ENCODE measurements around the gene CIITA. TPM values are rescaled to one million over a fixed set of nuclear protein-coding genes. Genes with fewer than 3 reads are reported as not detected.

CIITA gene
- total RNA-seq, 1 donor from 2014 or later = 0.13 TPM

DNA sequence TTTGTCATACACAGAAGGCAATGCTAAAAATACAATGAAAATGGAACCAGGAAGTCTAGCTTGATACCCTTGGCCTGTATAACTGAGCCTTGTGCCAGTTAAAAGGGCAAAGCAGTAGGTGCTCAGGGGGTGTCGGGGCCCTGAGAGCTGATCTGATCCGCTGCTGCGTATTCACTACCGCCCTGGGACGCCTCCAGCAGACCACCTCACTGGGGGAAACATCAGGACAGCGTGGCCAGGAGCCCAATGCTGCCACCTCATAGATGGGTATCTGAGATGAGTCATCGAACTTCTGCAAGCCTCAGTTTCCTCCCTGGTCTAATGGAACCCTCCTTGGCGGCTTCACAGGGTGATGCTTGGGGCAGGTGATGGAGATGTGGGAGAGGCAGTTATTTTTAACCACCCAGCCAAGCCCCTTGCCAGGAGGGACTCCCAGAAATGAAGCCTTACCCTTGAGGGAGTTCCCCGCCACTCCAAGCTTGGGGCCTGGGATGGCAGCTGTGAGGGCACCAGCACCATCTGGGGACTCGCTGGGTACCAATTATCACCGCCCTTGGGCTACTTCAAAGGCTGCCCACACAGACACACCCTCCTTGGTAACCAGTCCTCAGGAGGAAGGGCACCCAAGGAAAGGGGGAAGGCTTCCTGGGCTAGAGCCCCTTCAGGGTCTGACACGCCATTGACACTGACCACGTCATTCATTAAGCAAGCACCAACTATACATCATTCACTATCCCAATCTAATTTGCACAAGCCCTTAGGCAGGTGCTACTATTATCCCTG is 57.5 kb downstream of the CIITA start:
- DNase-seq (ENCODE audit: low spot score) = no peak
- Mint-ChIP-seq H3K4me3 (ENCODE audit: unreplicated experiment) (no peak overlapping the region), H3K9me3 (ENCODE audit: unreplicated experiment) (no peaks in the 10 kb centered on the region), H3K4me1 (ENCODE audit: unreplicated experiment) (peaks cover 32% of the 10 kb centered on the region), H3K36me3 (ENCODE audit: low read depth, unreplicated experiment) (peaks cover 6% of the 10 kb centered on the region), H3K27ac (ENCODE audit: unreplicated experiment) (no peak overlapping the region), H3K27me3 (ENCODE audit: unreplicated experiment) (peaks cover 2% of the 10 kb centered on the region)
- TF ChIP-seq, protein P1, sequence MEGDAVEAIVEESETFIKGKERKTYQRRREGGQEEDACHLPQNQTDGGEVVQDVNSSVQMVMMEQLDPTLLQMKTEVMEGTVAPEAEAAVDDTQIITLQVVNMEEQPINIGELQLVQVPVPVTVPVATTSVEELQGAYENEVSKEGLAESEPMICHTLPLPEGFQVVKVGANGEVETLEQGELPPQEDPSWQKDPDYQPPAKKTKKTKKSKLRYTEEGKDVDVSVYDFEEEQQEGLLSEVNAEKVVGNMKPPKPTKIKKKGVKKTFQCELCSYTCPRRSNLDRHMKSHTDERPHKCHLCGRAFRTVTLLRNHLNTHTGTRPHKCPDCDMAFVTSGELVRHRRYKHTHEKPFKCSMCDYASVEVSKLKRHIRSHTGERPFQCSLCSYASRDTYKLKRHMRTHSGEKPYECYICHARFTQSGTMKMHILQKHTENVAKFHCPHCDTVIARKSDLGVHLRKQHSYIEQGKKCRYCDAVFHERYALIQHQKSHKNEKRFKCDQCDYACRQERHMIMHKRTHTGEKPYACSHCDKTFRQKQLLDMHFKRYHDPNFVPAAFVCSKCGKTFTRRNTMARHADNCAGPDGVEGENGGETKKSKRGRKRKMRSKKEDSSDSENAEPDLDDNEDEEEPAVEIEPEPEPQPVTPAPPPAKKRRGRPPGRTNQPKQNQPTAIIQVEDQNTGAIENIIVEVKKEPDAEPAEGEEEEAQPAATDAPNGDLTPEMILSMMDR (IDR thresholded peaks at IDR 0.05; ENCODE audit: unreplicated experiment) = no peak

DNA sequence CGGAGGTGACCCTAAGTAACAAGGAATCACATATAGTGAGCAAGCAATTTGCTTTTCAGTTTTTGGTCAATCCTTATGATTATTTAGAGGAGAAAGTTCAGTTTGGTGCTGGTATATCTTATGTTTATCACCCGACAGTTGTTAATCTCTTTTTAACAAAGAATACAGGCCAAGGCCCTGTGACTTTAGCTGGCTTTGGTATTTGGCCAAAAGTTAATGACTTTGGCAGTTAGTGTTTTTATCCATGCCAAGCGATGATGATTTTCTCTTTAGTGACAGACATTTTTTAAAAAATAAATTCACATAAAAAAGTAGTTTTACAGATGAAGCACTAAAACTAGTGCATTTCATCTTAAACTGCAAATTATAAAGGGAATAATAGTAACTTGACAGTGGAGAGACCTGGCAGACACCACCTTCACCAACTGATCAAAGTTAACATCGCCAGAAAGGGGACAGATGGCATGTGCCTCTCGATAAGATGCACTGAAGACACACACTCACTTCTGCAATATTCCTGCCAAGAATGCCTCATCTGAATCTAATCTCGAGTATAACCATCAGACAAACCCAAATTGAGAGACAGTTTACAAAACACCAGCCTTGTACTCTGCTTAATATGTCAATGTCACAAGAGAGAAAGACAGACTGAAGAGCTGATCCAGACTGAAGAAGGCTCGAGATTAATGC is 58.4 kb downstream of the CIITA start:
- peaks cover 37% of the 10 kb centered on the region for H3K4me1 Mint-ChIP-seq (ENCODE audit: unreplicated experiment)
- H3K9me3 Mint-ChIP-seq (ENCODE audit: unreplicated experiment) = no peaks in the 10 kb centered on the region
- peaks cover 5% of the 10 kb centered on the region for H3K27me3 Mint-ChIP-seq (ENCODE audit: unreplicated experiment)
- H3K27ac Mint-ChIP-seq (ENCODE audit: unreplicated experiment) = no peak overlapping the region
- peaks cover 10% of the 10 kb centered on the region for H3K36me3 Mint-ChIP-seq (ENCODE audit: low read depth, unreplicated experiment)
- TF ChIP-seq, protein P1 (IDR thresholded peaks at IDR 0.05; ENCODE audit: unreplicated experiment) = no peak
- no peak for DNase-seq (ENCODE audit: low spot score)
- no peak overlapping the region for H3K4me3 Mint-ChIP-seq (ENCODE audit: unreplicated experiment)

DNA sequence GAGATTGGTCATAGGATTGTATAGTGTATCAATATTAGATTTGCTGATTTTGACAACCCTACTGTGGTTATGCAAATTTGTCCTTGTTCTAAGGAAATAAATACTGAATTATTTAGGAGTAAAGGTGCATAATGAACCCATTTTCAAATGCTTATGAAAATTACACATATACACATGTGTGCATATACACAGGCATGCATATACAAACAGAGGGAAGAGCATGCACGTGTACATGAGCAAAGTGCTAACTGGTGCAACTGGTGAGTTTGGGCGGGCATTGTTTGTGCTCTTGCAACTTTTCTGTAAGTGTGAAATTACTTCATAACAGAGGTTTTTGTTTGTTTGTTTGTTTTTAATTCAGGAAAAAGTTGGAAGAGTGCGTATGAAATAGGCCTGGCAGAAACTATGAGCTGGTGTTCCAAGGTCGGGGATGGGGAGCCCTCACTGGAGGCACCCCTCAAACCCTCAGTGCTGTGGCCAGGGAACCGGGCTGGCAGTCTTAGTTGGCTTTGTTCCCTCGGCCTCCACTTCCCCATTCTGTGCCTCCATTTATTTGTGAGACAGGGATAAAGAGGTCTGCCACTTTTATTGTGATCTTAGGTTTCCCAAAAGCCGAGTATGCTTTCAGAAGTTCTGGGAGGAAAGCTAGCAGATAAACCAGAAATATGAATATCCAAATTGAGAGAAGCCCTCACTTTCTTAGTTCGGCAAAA is 59.4 kb downstream of the CIITA start:
- Mint-ChIP-seq H3K36me3 (ENCODE audit: low read depth, unreplicated experiment) (peaks cover 10% of the 10 kb centered on the region), H3K27me3 (ENCODE audit: unreplicated experiment) (peaks cover 8% of the 10 kb centered on the region), H3K9me3 (ENCODE audit: unreplicated experiment) (no peaks in the 10 kb centered on the region), H3K27ac (ENCODE audit: unreplicated experiment) (peak overlapping the region; percentile 9), H3K4me1 (ENCODE audit: unreplicated experiment) (peaks cover 47% of the 10 kb centered on the region), H3K4me3 (ENCODE audit: unreplicated experiment) (no peak overlapping the region)
- DNase-seq (ENCODE audit: low spot score) = no peak
- TF ChIP-seq, protein P1 (IDR thresholded peaks at IDR 0.05; ENCODE audit: unreplicated experiment) = no peak

DNA sequence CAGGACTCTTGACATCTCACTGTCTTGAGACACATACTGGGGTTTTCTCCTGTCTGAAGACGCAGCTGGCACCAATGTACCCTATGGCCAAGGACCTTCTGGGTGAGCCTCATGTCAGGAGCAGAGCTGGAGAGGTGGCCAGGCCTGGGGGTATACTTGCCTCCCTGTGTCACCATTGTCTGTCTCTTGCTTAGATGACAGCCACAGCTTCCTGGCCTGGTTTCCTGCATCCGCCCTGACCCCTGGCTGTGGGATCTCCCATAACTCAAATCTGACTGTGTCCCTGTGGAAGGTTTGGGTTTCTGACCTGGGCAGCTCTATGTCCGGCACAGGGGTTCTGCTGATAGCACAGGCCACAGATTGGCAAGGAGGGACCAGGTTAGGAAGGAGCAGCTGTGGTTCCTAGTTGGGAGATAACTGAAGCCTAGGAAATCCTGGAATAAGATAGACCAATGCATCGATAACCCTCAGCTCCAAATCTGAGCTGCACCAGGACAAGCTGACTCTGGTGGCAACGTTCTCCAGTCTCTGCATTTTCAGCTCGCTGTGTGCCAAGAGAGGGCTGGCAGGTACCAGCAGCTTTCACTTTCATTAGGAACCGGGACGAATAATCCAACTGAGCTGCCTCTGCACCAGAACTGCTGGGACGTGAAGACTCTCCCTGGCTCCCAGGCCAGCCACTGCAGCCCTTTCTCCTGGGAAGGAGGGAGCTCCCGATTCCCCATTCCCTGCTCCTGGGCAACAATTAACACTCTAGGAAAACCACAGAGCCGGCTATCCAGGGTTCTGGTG is 60.3 kb downstream of the CIITA start:
- Mint-ChIP-seq H3K27ac (ENCODE audit: unreplicated experiment) (peak overlapping the region; percentile 59), H3K4me1 (ENCODE audit: unreplicated experiment) (peaks cover 49% of the 10 kb centered on the region), H3K9me3 (ENCODE audit: unreplicated experiment) (no peaks in the 10 kb centered on the region), H3K4me3 (ENCODE audit: unreplicated experiment) (no peak overlapping the region), H3K27me3 (ENCODE audit: unreplicated experiment) (peaks cover 10% of the 10 kb centered on the region), H3K36me3 (ENCODE audit: low read depth, unreplicated experiment) (peaks cover 10% of the 10 kb centered on the region)
- TF ChIP-seq, protein P1 (IDR thresholded peaks at IDR 0.05; ENCODE audit: unreplicated experiment) = no peak
- no peak for DNase-seq (ENCODE audit: low spot score)

Data from endothelial cell (in vitro differentiated cells).